ENCODE results near the gene FBXW12. TPM values are rescaled to one million over a fixed set of nuclear protein-coding genes. Genes with fewer than 3 reads are reported as not detected.
"Not testable (repeated sequence)": the region's sequence is repeated elsewhere in the genome, so short reads cannot be mapped to it uniquely, and the experiment has no call there.

FBXW12 gene, protein sequence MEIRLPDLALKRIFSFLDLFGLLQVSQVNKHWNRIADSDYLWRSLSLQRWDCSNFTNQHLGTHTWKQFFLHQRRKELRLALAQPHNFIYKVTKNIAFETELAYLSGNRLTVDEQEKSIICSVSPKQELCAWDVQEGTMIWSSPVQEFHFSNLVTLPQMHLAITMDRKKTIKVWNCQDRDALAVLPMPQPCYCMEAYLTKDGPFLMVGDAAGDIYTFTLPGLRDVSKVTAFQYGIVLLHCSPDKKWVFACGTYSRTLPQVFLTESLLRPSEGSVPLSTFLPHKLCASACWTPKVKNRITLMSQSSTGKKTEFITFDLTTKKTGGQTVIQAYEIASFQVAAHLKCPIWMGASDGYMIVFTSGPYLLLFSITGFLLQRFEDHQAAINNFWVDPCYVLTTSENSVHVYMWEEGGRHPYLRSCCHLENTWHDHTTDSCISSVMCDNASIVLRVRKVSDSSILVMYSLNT
- polyA plus RNA-seq (ENCODE audit: insufficient read length in 12 of 12) = under 1 TPM in 7 of 12 donors, not detected in 5; 0.11 to 0.39 (median 0.15) TPM
- long read RNA-seq, donor 1 = 0 reads
- long read RNA-seq, donor 2 = 0 reads
- long read RNA-seq, donor 3 = 0 reads
- long read RNA-seq, donor 4 = 0 reads
- long read RNA-seq, donor 5 = 0 reads
- long read RNA-seq, donor 6 = 0 reads
- long read RNA-seq, donor 7 = 0 reads
- long read RNA-seq, donor 8 = 0 reads
- long read RNA-seq, donor 9 = 0 reads
- long read RNA-seq, donor 10 = 0 reads
- long read RNA-seq, donor 11 = 0 reads

DNA sequence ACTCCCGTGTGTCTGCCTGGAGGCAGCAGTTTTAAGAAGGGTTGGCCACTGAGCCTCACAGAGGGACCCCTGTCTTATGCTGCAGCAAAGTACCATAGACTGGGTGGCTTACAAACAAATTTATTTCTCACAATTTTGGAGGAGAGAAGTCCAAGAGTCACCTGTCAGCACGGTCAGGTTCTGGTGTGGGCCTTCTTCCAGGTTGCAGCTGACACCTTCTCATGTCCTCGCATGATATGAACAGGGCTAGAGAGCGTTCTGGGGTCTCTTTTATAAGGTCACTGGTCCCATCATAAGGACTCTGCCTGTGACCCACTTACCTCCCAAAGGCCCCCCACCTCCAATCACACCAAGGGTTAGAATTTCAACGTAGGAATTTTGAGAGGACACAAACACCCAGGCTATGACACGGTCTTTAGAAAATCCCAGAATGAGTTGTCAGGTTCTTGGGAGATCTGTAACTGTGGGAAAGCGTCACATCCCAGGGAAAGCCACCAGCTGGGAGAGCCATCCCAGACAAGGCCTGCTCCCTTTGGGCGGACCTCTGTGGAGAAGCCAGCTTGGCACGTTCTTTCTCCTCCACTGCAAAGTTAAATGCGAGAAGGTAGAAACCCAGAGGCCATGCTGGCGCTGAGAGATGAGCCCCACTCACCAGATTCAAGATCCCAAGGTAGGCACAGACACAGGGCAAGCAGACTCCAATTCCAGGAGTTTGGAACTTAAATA is at the start of gene FBXW12:
Gene FBXW12 (plus strand): TSS at position 569 of the 726 bp plus-strand sequence. CDS start 549 bp downstream, outside the sequence.
- no peak for DNase-seq

DNA sequence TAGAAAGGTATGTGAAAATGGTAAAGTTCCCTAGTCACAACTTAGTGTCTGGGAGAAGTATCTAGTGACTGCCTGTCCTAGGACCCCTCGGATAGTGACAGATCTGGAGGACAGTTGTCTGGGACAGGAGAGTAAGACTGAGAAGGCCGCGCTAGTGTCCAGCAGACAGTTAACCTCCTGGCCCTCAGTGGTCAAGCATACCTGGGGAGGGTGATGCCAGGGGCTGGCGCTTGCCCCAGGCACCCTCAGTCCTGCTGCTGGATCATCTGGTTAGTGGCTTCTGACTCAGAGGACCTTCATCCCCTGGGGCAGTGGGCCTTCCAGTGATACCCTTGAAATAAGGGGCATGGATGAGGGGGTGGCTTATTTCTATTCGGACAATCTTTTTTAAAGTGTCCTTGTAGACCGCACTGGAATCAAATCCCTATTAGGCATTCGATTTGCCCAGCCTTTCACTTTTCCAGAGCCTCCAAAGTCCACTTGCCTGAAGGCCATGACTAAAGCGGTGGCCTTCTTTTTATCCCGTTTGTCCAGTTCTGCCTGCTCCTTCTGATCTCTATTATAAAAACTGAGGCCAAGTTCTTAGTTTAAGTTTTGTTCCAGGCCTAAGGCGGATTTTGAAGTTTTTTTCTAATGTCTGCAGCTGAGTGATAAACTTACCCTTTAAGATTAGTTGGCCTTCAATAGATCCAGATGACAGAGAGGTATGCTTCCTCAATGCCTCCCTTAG is 40.1 kb upstream of the FBXW12 start:
- DNase-seq = not testable (repeated sequence)

DNA sequence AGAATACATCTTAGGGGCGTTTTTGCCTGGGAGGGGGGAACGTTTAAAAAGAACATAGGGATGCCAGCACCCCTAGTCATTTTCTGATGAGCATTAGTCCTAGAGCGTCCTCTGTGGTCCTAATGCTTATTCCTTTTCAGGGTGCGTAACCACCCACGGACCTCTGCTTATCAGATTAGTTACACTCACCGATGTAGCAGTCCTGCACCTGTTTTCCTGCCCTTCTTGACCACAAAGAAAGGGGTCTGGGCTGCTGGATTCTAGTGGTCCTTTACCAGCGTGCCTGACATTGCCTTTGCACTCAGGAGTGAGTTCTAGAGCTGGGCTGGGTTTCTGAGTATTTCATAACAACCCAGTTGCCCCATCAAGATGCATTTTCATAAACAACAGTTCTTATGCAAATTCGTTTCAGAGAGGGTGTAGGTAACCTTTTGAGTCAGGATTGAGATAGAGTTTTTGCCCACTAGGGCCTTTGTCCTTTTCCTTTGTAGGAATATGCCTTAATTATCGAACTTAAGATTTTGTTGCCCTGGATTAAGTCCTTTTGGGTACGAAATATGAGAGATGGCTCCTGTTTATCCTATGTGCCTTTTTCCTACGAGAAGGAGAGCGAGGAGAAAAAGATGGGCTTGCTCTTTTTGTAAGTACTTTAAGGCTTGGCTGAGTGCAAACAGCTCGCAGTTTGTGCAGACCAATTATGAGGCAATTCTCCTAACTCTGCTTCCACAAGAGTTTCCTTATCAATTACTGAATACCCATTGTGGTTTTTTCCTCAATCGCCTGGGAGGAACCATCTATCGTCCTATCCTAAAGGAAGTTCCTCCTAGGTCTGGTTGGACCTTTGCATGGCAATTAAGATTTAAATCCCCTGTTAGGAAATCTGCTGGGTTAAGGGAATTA is 38.4 kb upstream of the FBXW12 start, which contains the start of gene SPINK8:
Gene SPINK8 (minus strand): TSS at position 316 of the 900 bp plus-strand sequence. CDS start 5,320 bp downstream, outside the sequence.
- not testable (repeated sequence) for DNase-seq

DNA sequence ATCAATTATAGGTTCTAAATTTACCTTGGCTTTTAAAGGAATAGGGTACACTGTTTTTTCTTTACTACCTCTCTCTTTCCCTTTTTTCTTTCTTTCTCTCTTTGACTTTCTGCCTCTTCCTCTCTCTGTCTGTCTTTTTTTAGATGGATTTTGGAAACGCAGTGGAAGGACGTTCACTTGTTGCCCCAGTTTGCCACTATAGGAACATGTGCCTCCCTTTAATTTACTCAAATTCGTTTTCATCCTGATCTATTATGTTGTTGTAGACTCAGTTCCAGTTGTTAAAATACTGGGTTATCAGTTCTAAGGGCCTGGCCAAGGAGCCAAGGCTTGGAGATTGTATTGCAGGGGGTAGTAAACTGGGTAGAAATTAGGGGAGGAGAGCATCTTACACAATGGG is 37.4 kb upstream of the FBXW12 start:
- DNase-seq = no peak

DNA sequence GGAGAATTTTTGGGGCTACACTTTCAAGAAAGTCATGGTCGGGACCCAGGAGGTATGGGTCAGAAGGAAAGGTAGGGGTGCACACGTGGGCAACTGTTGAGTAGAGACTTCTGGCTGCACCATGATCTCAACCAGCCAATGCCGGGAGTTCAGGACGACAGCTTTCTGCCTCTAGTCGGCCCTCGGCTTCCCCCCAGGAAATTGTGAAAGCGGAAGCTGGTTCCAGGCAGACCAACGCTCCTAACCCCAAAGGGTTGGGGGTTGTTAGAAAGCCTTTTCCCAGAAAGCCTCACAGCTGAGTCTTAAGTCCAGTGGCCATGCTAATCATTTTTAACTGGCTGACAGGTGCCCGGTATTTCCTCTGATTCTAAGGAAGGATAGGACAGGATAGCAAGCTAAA is 36.7 kb upstream of the FBXW12 start:
- not testable (repeated sequence) for DNase-seq

DNA sequence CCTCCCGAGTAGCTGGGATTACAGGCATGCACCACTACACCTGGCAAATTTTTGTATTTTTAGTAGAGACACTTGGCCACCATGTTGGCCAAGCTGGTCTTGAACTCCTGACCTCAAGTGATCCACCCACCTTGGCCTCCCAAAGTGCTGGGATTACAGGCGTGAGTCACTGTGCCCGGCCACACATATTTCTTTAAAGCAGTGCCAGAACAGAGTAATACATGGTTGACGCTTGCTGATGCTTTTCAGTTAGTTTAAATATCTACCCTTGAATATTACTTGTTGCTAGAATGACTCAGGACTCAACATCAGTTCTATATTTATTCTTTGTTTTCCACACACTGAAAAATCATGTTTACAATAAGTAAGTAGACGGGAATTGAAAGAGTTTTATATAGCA is 34.5 kb upstream of the FBXW12 start:
- not testable (repeated sequence) for DNase-seq

DNA sequence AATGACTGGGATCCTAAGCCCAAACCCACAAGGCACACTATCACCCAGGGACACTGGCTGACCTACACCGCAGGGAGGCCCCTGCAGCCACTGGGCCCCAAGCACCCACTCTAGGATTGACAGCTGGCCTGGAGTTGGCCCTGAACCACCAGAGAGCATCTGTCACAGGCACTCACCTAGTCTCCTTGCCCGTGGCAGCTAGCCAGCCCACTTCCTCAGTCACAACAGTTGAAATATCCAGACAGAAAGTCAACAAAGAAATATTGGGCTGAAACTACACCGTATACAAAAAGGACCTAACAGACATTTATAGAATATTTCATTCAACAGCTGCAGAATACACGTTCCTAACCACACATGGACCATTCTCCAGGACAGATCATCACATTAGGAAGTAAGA is 33.4 kb upstream of the FBXW12 start:
- no peak for DNase-seq

DNA sequence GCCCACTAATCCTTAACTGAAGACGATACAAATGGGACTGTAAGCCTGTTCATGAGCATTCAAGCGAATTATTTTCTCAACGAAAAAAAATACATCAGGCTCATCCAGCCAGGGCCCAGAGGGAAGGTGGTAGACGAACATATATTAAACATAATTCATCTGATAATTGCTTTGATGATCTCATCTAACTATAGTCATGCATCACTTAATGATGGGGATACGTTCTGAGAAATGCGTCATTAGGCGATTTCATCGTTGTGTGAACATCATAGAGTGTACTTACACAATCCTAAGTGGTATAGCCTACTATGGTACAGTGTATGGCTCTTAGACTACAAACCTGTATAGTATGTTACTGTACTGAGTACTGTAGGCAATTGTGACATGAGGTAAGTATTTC is 28.6 kb upstream of the FBXW12 start:
- DNase-seq = no peak

DNA sequence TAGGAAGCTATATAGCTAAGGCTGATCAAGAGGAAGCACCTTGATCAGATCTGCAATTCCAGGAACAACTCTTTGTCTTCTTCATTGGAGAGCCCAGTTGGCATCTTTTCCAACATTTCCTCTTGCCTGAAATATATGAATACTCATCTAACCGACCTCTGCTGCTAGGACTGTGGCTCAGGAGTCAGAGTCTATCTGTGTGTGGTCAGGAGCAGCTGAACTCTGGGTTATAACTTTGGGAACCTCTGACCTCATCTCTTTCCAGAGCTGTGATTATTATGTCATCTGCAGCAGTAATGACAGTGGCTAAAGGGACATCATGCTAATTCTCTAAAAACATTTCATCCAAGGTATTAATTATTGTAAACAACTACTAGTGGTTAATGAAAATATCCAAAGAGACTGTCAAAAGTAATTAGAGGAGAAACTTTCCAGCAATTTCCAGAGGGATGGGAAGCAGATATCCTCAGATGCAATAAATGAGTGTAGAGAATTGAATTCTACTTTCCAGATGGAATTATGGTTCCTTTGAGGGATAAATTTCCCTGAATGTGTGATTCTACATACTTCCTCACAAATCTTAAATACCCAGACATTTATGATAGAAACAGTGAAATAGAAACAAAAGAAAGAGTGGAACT is 27.0 kb upstream of the FBXW12 start:
- DNase-seq = no peak

DNA sequence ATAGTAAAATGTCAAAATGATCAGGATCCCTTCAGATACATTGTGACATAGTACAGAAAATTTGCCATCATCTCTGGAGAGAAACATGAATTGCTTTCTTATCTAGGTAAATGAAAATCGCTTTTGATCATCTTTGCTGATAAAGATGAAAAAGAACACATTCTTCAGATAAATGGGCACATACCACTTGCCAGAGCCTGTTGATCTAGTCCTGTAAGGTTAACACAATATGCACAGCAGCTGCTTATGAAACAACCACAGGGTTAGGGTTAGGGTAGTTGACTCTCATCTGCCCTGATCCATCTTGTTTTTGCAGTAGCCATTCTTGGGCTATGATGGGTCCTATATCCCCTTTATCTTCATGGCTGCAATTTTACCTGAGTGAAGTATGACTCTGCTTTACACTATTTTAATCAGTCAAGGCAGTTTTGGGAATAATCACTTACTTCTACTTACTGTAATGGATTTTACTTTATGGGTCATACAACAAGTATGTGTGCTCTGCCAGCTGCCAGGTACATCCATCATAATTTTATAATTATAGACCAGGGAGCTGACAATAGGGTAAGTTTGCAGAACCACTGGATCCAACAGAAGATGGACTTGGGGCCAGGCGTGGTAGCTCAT is 26.0 kb upstream of the FBXW12 start:
- DNase-seq = no peak

DNA sequence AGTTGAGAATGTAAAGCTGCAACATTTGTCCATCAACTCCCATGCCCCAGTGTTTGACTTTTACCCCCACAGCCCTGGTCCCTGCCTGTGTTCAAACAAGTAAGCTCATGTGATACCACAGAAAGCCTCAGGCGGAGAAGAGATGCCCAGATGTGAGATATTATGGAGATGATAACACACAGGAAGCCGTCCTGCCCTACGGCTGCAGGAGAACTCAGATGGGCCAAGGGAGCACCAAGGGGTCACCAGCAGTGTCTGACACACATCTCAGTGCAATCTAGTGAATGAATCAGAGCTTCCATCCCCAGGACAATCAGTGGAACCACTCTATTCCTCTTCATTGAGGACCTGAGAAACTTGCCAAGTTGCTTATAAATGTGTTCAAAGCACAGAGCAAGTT is 24.5 kb upstream of the FBXW12 start:
- DNase-seq = no peak

DNA sequence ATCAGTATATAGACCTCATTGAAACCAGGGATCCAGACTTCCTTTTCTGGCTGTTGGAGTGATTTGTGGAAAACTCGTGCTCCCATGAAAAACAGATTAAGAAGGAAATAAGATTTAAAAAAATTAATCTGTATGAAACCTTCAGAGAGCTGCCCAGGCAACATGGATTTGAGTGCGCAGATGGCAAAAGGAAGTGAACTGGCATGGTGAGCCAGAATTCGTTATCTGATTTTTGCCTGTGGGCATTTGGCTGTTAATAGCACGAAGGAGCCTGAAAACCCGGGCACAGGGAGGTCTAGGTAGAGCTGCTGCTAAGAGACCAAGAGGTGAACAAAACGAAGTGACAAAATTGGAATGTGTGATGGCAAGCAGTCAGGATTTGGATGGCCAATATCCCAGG is 19.5 kb upstream of the FBXW12 start:
- no peak for DNase-seq

DNA sequence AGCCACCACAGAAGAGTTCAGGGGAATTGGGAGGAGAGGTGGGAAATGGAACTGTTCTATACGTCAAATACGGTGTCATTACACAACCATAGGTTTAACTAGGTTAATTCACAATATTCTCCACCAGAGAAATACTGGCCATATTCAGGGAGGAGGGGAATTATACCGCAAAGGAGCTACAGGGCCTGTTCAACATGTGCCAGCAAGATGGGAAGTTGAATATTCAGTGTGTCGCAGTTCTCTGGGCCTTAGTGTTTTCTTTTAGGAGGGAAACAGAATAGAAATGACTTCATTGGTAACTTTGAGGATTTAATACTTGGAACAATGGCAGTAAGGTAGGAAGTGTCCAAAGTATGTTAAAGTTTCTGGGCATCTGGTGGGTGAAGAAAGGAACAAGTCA is 18.0 kb upstream of the FBXW12 start:
- no peak for DNase-seq

DNA sequence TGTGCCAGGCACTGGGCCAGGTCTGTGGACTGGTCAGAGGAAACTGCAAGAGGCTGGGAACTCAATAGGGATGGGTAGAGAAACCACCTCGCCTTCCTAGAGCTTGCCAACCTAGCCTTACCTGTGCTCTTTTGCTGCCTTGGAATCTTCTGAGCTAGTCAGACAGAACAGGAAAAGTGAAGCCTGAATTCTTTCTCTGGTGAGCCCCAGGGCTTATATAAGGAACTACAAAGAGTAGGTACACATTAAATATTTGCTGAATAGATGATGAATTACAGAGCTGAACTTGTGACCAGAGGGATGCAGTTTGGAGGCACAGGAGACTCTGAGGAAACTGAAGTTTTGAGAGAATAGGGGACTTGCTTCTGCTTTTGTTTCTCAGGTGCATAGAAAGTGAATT is 15.6 kb upstream of the FBXW12 start:
- no peak for DNase-seq

DNA sequence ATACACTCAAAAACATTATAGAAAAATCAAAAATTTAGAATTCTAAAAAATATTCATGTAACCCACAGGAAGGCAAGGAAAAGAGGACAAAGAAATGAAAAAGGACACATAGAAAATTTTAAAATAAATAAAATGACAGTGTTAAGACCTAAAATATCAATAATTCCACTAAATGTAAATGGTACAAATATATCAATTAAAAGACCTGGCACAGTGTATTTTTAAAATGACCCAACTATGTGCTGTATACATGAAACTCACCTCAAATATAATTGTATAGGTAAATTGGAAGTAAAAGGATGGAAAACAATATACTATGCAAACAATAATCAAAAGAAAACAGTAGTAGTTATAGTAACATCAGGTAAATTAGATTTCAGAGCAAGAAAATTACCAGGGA is 10.1 kb upstream of the FBXW12 start:
- DNase-seq = no peak

DNA sequence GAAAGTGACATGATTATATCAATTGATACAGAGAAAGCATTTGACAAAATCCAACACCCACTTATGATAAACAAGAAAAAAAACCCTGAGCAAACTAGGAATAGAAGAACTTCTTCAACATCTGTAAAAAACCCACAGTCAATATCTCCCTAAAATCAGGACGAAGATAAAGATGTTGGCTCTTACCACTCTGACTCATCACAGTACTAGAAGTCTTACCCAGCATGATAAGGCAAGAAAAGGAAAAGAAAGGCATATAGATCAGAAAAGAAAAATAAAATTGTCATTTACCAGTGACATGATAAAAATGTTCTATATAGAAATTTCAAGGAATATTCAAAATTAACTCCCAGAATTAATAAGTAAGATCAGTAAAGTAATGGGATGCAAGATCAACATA is 7.2 kb upstream of the FBXW12 start:
- DNase-seq = no peak

DNA sequence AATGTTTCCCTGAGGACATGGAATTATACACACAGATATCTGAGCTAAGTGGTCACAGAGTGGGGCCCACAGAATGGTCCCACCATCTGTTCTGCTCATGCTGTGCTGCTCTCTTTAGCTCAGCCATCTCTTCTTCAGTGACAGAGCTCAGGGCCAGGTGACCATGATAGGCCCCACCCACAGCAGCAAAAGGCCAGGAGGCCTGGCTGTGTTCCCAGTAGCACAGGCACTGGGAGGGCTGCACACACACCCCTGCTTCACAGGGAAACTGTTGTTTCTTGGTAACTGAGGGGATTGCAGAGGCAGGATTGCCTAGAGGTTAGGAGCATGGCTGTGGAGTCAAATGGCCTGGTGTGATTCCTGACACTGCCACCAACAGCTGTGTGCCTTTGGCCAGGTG is 4.8 kb upstream of the FBXW12 start:
- peak; percentile 12 for DNase-seq

DNA sequence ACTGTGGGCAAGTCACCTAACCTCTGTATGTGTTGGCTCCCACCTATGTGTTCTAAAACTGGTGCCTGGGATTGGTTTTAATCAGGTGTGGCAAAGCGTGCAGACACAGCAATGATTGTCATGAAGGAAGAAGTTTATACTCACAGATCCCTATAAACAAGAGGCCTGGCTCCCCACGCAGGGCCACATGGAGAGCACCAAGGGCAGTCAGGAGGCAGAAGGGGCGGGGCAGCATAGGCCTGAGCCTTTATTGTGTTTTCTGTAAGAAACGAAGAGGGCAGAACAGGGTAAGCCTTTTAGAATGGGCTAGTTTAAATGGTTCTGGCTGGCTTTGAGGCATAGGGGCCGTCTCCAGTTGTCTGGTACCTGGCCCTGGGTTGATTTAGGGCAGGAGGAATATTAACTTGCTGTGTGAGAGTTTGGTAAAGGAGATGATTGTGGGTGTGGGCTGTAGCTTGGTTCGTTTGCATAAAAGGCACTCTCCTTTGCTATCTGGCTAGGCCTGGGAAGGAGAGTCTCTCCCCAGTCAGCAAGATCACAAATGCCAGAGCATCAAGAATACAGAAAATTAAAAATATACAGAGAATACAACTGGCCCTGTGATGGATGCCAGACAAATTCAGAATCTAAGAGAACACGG is 2.2 kb upstream of the FBXW12 start:
- DNase-seq = no peak

DNA sequence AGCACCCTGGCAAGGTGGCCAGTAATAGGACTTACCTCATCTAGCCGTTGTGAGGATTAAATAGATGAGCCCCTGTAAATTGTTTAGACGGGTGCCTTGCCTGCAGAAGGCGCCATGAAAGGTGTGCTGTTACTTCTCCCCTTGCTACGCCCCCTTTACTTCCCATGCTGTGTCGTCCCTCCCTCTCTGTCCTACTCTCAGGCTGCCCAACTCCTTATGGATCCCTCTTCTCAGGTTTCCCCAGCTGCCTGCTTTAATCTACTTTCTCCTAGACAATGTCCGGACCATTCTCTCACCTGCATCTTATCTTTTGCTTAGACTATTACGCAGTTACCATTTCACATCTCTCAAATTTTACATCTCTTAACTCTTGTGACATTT is 1.7 kb upstream of the FBXW12 start:
- no peak for DNase-seq
